ENCODE data around the gene BBS1. TPM values are rescaled to one million over a fixed set of nuclear protein-coding genes. Genes with fewer than 3 reads are reported as not detected.

BBS1 gene
- polyA plus RNA-seq, 1 experiment = 17.7 TPM

DNA sequence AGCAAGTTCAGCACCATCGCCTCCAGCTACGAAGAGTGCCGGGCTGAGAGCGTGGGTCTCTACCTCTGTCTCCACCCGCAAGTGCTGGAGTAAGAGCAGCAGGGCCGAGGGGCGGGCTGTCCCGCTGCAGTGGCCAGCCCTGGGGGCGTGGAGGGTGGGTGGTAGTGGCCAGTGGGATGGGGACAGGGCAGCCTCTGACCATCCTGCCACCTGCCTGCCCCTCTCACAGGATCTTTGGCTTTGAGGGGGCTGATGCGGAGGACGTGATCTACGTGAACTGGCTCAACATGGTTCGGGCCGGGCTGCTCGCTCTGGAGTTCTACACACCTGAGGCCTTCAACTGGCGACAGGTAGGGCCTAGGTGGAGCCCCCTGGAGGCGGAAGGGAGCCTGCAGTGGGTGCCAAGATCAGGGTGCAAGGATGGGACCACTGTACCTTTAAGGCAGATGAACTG is 15.0 kb upstream of the BBS1 start:
- TF ChIP-seq, protein P1, sequence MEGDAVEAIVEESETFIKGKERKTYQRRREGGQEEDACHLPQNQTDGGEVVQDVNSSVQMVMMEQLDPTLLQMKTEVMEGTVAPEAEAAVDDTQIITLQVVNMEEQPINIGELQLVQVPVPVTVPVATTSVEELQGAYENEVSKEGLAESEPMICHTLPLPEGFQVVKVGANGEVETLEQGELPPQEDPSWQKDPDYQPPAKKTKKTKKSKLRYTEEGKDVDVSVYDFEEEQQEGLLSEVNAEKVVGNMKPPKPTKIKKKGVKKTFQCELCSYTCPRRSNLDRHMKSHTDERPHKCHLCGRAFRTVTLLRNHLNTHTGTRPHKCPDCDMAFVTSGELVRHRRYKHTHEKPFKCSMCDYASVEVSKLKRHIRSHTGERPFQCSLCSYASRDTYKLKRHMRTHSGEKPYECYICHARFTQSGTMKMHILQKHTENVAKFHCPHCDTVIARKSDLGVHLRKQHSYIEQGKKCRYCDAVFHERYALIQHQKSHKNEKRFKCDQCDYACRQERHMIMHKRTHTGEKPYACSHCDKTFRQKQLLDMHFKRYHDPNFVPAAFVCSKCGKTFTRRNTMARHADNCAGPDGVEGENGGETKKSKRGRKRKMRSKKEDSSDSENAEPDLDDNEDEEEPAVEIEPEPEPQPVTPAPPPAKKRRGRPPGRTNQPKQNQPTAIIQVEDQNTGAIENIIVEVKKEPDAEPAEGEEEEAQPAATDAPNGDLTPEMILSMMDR (IDR thresholded peaks at IDR 0.05; ENCODE audit: low read depth, low read length) = no peak
- no peaks in the 10 kb centered on the region for H3K27me3 ChIP-seq (ENCODE audit: control insufficient read depth, insufficient read depth, low read length)
- POLR2A ChIA-PET = no interaction called here
- no peak overlapping the region for H3K27ac ChIP-seq (ENCODE audit: low read depth, low read length)
- H3K9me3 ChIP-seq (ENCODE audit: control insufficient read depth, insufficient read depth, low read length) = no peaks in the 10 kb centered on the region; the same call in 1 of the 2 replicates
- DNase-seq (ENCODE audit: low read depth, low spot score) = no peak
- CTCF ChIA-PET = no interaction called here
- H3K4me3 ChIP-seq (ENCODE audit: low read depth, low read length) = no peak overlapping the region

DNA sequence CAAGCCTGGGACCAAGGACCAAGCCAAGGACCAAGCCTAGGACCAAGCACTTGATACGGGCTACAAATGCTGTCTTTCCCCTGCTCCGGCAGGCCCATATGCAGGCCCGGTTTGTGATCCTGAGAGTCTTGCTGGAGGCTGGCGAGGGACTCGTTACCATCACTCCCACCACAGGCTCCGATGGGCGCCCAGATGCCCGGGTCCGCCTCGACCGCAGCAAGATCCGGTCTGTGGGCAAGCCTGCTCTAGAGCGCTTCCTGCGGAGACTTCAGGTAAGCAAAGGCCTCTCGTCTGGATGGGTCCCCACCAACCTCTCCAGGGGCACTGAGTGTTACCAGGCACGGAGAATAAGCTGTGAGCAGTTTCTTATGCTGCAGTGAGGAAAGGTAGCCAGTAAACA is 13.2 kb upstream of the BBS1 start:
- ChIA-PET CTCF (no interaction called here), POLR2A (no interaction called here)
- Histone ChIP-seq H3K27ac (ENCODE audit: low read depth, low read length) (no peak overlapping the region), H3K27me3 (ENCODE audit: control insufficient read depth, insufficient read depth, low read length) (no peaks in the 10 kb centered on the region), H3K4me3 (ENCODE audit: low read depth, low read length) (no peak overlapping the region), H3K9me3 (ENCODE audit: control insufficient read depth, insufficient read depth, low read length) (no peaks in the 10 kb centered on the region; the same call in 1 of the 2 replicates)
- TF ChIP-seq, protein P1 (IDR thresholded peaks at IDR 0.05; ENCODE audit: low read depth, low read length) = no peak
- no peak for DNase-seq (ENCODE audit: low read depth, low spot score)

DNA sequence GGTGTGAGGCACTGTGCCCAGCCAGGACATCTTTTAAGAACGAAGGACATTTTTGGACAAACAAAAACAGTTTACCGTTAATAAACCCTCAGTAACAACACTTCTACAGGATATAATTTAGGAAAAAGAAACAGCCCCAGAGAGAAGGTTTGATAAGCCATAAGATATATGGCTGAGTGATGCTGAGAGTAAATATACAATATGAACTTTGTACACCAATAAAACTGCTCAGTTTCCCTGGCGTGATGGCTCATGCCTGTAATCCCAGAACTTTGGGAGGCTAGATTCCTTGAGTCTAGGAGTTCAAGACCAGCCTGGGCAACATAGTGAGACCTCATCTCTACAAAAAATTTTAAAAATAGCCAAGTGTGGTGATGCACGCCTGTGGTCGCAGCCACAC is 11.9 kb upstream of the BBS1 start:
- DNase-seq (ENCODE audit: low read depth, low spot score) = no peak

DNA sequence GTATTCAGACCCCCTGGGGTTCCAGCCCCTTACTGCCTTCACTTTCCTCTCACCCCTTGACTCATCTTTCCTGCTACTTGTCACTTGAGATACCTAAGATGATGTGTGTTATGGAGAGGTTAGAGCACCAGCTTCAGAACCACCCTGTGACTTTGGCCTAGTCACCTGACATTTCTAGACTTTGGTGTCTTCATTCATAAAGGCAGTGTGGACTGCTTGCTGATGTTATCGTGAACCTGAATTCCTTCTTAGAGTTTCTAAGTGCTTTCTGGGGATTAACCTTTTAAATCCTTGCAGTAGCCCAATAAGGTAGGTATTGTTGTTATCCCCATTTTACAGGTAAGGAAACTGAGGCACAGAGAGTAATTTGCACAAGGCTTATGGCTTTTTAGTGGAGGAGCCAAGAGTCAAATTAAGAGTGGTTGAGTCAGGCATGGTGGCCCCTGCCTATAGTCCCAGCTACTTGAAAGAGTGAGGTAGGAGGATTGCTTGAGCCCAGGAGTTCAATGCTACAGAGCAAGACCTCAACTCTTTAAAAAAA is 5.1 kb upstream of the BBS1 start:
- H3K9me3 ChIP-seq (ENCODE audit: control insufficient read depth, insufficient read depth, low read length) = no peaks in the 10 kb centered on the region
- DNase-seq (ENCODE audit: low read depth, low spot score) = no peak
- POLR2A ChIA-PET = interaction anchor here (0.7 kb wide), 1 partner anchor 173 kb away, joined by 8 read pairs; no protein-coding TSS in a partner anchor
- H3K4me3 ChIP-seq (ENCODE audit: low read depth, low read length) = no peak overlapping the region
- TF ChIP-seq, protein P1 (IDR thresholded peaks at IDR 0.05; ENCODE audit: low read depth, low read length) = no peak
- CTCF ChIA-PET = no interaction called here
- no peaks in the 10 kb centered on the region for H3K27me3 ChIP-seq (ENCODE audit: control insufficient read depth, insufficient read depth, low read length)
- H3K27ac ChIP-seq (ENCODE audit: low read depth, low read length) = no peak overlapping the region

More for the DNA sequence above, 11.9 kb upstream of the BBS1 start:
- Histone ChIP-seq H3K27ac (ENCODE audit: low read depth, low read length) (no peak overlapping the region), H3K27me3 (ENCODE audit: control insufficient read depth, insufficient read depth, low read length) (no peaks in the 10 kb centered on the region), H3K4me3 (ENCODE audit: low read depth, low read length) (no peak overlapping the region), H3K9me3 (ENCODE audit: control insufficient read depth, insufficient read depth, low read length) (no peaks in the 10 kb centered on the region)
- POLR2A ChIA-PET = no interaction called here
- TF ChIP-seq, protein P1 (IDR thresholded peaks at IDR 0.05; ENCODE audit: low read depth, low read length) = no peak
- CTCF ChIA-PET = no interaction called here

DNA sequence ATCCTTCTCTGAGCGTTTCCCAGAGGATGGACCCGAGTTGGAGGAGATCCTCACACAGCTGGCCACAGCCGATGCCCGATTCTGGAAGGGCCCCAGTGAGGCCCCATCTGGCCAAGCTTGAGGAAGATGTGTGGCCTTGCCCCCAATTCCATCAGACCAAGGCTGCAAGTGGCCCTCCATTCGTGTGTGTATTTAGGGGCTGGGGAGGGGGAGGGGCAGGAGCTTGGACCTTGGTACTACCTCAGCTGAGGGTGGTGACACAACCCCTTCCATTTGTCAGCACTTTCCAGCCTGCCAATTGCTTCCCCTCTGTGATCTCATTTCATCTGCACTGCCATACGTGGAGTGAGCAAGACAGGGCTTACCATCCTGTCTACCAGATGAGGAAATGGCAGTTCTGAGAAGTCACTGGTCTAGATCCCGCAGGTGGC is 1.3 kb upstream of the BBS1 start:
- no peak overlapping the region for H3K4me3 ChIP-seq (ENCODE audit: low read depth, low read length)
- TF ChIP-seq, protein P1 (IDR thresholded peaks at IDR 0.05; ENCODE audit: low read depth, low read length) = no peak
- CTCF ChIA-PET = interaction anchor here (0.6 to 1.0 kb wide), 2 partner anchors 136 to 145 kb away, joined by 4 to 6 read pairs; no protein-coding TSS in a partner anchor
- H3K27ac ChIP-seq (ENCODE audit: low read depth, low read length) = no peak overlapping the region
- DNase-seq (ENCODE audit: low read depth, low spot score) = no peak
- no peaks in the 10 kb centered on the region for H3K9me3 ChIP-seq (ENCODE audit: control insufficient read depth, insufficient read depth, low read length)
- no peaks in the 10 kb centered on the region for H3K27me3 ChIP-seq (ENCODE audit: control insufficient read depth, insufficient read depth, low read length)
- POLR2A ChIA-PET = interaction anchor here (1.3 kb wide), 1 partner anchor 29 kb away, joined by 3 read pairs; the partner anchor contains the start of gene DPP3

All from AG04450 (cell line).